ENCODE measurements around the gene SNRPB2. TPM values are rescaled to one million over a fixed set of nuclear protein-coding genes. Genes with fewer than 3 reads are reported as not detected.

SNRPB2 gene
- total and polyA plus RNA-seq, 2 donors (not counting 3 experiments of a cell fraction or from before 2014, with no cell fraction given) = 43.7 to 76.0 TPM

DNA sequence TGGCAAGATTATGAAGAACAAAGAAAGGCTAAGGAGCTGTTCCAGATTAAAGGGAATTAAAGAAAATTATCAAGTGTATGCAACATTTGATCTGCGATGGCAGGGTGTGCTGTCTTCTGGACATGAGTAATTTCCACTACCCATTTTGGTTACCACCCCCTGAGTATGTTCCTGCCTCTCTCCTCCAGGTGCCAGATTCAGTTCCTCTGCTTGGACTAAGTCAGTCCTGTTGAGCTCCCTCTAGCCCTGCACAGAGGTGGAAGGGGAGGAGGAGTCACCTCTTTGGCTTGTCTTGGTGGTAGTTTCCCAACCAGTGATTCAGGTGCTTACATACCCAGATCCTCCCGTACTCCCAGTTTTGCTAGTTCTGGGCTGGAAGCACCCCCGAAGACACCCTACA lies 22.2 kb upstream of the SNRPB2 start:
- no peaks in the 10 kb centered on the region for H3K9me3 ChIP-seq (replicated peaks; ENCODE audit: control insufficient read depth, insufficient read depth, low read length)
- CTCF ChIA-PET = no interaction called here
- POLR2A ChIA-PET = no interaction called here
- no peaks in the 10 kb centered on the region for H3K4me1 ChIP-seq (ENCODE audit: control insufficient read depth, extremely low read depth, insufficient read depth, low read length)
- BruUV-seq (replicated peaks) = no TSS peak
- no peaks in the 10 kb centered on the region for H3K9me1 ChIP-seq (replicated peaks; ENCODE audit: control insufficient read depth, extremely low read depth, insufficient read depth, low read length)
- no peaks in the 10 kb centered on the region for H3K79me2 ChIP-seq (ENCODE audit: control insufficient read depth, insufficient read depth, low read length)
- H2AFZ ChIP-seq (ENCODE audit: low read depth, low read length) = no peak overlapping the region
- intact Hi-C loops (cut with micrococcal nuclease) = no loop called here
- no peaks in the 10 kb centered on the region for H3K36me3 ChIP-seq (ENCODE audit: control insufficient read depth in 2 of 2, extremely low read depth in 1 of 2, insufficient read depth in 2 of 2, low read length in 2 of 2)
- dilution Hi-C loops (cut with MboI; ENCODE audit: extremely low pct_ligation_motif_present, low sequenced_read_pairs) = no loop called here
- H3K9ac ChIP-seq (replicated peaks; ENCODE audit: extremely low read depth, insufficient read depth, low read length) = no peak overlapping the region
- DNase-seq (ENCODE audit: low read depth, low spot score) = no peak
- FAIRE-seq = no peak
- H4K20me1 ChIP-seq (replicated peaks; ENCODE audit: control insufficient read depth, extremely low read depth, insufficient read depth, low read length) = no peaks in the 10 kb centered on the region
- no peak overlapping the region for H3K27ac ChIP-seq (ENCODE audit: insufficient read depth, low read depth, low read length)
- TF ChIP-seq EZH2 (IDR thresholded peaks at IDR 0.05; ENCODE audit: borderline replicate concordance, low read depth, low read length, severe bottlenecking) = no peak
- TF ChIP-seq, protein P1, sequence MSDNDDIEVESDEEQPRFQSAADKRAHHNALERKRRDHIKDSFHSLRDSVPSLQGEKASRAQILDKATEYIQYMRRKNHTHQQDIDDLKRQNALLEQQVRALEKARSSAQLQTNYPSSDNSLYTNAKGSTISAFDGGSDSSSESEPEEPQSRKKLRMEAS (IDR thresholded peaks at IDR 0.05; ENCODE audit: insufficient read depth, insufficient read length) = no peak
- TF ChIP-seq, protein P2, sequence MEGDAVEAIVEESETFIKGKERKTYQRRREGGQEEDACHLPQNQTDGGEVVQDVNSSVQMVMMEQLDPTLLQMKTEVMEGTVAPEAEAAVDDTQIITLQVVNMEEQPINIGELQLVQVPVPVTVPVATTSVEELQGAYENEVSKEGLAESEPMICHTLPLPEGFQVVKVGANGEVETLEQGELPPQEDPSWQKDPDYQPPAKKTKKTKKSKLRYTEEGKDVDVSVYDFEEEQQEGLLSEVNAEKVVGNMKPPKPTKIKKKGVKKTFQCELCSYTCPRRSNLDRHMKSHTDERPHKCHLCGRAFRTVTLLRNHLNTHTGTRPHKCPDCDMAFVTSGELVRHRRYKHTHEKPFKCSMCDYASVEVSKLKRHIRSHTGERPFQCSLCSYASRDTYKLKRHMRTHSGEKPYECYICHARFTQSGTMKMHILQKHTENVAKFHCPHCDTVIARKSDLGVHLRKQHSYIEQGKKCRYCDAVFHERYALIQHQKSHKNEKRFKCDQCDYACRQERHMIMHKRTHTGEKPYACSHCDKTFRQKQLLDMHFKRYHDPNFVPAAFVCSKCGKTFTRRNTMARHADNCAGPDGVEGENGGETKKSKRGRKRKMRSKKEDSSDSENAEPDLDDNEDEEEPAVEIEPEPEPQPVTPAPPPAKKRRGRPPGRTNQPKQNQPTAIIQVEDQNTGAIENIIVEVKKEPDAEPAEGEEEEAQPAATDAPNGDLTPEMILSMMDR (IDR thresholded peaks at IDR 0.05; ENCODE audit: extremely low read depth in 1 of 2, insufficient read depth in 1 of 2, low read depth in 1 of 2, low read length in 2 of 2) = no peak
- no peak for TF ChIP-seq FOS (IDR thresholded peaks at IDR 0.05; ENCODE audit: borderline replicate concordance, insufficient read depth, low read length)
- TF ChIP-seq MYC (IDR thresholded peaks at IDR 0.05; ENCODE audit: low read depth, low read length) = no peak
- no peak for TF ChIP-seq JUN (IDR thresholded peaks at IDR 0.05; ENCODE audit: borderline replicate concordance, insufficient read depth, insufficient read length, low read depth)
- no peak for TF ChIP-seq GATA2 (IDR thresholded peaks at IDR 0.05; ENCODE audit: insufficient read depth, insufficient read length, low read depth, low read length)
- no peak for TF ChIP-seq POLR2AphosphoS5 (IDR thresholded peaks at IDR 0.05; ENCODE audit: insufficient read depth, low read depth, low read length)
- no peak for TF ChIP-seq POLR2A (IDR thresholded peaks at IDR 0.05; ENCODE audit: low read depth, low read length)
- H3K4me3 ChIP-seq (replicated peaks in 1 of 3; ENCODE audit: insufficient read depth in 1 of 3, low read depth in 1 of 3, low read length in 3 of 3) = no peak overlapping the region
- H3K4me2 ChIP-seq (ENCODE audit: insufficient read depth, low read length) = no peak overlapping the region
- H3K27me3 ChIP-seq (ENCODE audit: control insufficient read depth in 2 of 2, insufficient read depth in 2 of 2, low read length in 2 of 2) = peaks cover 0 to 1% of the 10 kb centered on the region in 2 experiments
